NCI-H1694 treated with DMSO at 0.1 percent for 48 hours (cell line): ENCODE measurements around the gene ZCCHC7.
A peak's percentile ranks its signal among the peaks of the same experiment; 100 is the strongest.
"Not testable (repeated sequence)": the region's sequence is repeated elsewhere in the genome, so short reads cannot be mapped to it uniquely, and the experiment has no call there.

Experiments
- DNase-seq: peaks from one replicate; lab custom pipeline; 2025; lab: John Stamatoyannopoulos, UW

Gene ZCCHC7

DNA sequence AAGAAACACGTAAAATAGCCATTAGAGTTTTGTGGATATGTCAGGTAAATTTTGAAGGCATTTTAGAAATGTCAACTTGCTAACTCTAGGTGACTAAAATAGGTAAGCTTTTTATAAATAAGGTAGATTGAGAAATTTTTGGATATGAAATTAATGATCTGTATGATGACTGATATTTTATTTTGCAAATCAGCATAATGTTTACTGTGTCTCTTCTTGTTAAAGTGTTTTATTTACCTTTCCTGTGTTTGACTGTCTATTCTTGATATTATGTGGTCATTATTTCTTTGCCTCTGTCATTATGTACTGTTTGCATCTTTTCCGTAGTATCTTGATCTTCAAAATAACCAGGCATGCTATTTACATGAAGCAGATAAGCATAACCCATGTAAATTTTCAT, 58.4 kb downstream of the ZCCHC7 start:
- no peak for DNase-seq

DNA sequence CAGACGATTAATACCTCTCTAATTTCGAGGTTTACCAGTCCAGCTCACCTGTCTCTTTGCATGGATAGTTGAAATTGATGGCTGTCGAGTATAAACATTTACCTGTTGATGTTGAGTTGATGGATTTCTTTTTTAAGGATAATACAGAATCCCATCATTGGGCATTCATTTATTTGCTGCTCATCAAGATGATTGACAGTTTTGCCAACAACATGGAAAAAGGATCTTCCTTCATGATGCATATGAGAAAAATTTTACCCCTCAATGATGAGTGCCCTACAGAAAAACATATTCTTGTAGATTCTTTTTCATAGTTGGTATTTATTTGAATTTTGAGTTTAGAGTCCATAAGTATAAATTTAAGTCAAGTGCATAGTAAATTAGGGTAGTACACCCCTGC, 59.2 kb downstream of the ZCCHC7 start:
- DNase-seq, result no peak

DNA sequence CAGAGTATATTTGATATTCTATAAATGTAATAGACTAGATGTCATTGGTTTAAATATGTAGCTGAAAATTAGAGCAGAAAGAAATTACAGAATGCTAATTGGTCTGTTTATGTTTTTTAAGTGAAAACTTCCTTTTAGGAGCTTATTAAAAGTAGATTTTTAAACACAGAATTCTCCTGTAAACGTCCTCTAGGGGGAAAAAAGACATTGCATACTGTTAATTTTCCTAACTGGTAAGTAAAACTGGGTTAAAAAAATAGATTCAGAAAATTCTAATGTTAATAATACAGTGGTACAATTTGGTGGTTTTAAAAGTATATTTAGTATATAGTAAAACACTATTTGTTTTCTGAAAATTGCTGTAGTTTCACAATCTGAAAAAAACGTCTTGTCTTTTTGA, 59.8 kb downstream of the ZCCHC7 start:
- no peak for DNase-seq

DNA sequence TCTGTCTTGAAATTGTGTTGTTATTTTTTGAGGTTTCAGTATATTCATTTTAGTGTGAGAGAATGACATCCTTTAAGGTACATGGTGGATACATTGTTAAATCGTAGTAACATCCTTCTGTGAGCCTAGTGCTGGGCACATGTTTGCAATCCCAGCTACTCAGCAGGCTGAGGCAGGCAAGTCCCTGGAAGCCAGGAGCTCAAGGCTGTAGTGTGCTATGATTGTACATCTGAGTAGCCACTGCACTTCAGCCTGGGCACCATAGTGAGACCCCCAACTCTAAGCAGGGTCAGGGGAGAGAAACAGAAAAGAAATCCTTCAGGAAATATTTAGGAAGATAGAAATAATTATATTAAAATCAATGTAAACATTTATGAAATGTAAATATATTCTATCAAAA, 62.3 kb downstream of the ZCCHC7 start:
- DNase-seq, result no peak

DNA sequence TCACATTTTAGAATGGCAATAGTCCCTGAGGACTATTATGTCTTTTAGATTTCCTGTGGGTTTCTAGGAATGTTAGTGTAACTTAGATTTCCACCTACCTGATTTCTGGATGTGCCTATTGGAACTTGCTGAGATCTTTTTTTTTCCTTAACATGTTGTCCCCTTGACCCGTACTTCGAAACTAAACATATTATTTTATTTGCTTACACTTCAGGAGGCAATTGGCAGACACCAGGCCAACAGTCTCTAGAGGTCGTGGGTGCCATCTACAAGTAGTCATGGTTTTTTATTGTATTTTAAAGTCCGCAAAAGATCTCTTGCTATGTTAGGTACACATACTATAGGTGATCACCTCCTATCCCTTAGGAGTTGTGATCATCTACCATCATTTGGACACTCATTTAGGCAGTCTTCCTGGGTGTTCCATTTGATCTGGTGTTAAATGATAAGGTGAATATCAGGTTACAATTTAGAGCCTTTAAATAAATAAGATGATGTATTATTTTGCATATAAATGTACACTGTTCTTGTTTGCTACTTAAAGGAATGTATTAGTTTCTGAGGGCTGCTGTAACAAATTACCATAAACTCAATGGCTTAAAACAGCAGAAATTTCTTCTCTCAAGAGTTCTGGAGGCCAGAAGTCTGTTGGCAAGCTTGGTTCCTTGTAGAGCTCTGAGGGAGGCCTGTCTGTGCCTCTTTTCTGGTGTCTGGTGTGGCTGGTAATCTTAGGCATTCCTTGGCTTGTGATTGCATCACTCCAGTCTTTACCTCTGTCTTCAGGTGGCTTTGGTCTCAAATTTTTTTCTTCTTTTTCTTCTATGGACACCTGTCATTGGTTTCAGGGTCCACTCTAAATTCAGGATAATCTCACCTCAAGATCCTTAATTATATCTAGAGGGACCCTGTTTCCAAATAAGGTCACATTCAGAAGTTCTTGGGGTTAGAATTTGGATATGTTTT, 64.8 kb downstream of the ZCCHC7 start:
- DNase-seq, result no peak

DNA sequence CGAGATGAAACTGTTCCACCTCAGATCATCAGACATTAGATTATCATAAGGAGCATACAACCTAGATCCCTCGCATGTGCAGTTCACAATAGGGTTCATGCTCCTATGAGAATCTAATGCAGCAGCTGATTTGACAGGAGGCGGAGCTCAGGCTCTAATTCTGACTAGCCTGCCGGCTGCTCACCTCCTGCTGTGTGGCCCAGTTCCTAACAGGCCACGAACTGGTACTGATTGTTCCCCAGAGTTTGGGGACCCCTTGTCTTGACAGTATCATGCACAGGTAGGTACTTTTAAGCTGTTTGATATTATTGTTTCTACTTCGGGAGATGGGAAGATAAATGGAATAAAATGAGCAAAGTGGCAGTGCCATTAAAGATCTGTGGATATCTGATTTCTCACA, 66.9 kb downstream of the ZCCHC7 start:
- no peak for DNase-seq

DNA sequence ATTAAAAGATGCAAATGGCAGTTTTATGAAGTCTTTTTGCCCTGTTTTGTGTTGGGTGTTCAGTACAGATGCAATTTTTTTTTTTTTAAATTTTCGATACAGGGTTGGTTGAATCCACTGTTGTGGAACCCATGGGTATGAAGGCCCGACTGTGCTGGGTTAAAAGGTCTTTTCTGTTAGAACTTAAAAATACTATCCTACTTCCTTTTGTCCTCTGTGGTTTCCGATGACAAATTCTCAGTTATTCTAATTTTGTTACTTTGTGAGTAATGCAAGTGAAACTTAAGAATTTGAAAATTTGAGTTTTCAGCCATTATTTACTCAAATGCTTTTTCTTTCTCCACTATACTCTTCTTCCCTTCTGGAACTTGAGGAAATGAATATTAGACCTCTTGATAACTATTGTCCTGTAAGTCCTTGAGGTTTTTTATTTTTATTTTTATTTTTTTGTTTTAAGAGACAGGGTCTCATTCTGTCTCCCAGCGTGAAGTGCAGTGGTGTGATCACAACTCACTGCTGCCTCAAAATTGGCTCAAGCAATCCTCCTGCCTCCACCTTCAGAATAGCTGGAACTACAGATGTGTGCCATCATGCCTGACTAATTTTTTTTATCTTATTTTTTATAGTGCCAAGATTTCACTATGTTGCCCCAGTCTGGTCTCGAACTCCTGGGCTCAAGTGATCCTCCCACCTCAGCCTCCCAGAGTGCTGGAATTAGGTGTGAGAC, 67.5 kb downstream of the ZCCHC7 start:
- DNase-seq, result no peak

DNA sequence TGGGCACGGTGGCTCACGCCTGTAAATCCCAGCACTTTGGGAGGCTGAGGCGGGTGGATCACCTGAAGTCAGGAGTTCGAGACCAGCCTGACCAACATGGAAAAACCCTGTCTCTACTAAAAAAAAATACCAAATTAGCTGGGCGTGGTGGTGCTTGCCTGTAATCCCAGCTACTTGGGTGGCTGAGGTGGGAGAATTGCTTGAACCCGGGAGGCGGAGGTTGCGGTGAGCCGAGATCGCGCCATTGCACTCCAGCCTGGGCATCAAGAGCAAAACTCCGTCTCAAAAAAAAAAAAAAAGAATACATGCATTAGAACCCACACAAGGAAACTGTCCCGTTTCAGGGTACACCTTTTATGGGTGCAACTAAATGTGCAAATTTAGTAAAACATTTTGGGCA, 70.4 kb downstream of the ZCCHC7 start:
- DNase-seq, result not testable (repeated sequence)

DNA sequence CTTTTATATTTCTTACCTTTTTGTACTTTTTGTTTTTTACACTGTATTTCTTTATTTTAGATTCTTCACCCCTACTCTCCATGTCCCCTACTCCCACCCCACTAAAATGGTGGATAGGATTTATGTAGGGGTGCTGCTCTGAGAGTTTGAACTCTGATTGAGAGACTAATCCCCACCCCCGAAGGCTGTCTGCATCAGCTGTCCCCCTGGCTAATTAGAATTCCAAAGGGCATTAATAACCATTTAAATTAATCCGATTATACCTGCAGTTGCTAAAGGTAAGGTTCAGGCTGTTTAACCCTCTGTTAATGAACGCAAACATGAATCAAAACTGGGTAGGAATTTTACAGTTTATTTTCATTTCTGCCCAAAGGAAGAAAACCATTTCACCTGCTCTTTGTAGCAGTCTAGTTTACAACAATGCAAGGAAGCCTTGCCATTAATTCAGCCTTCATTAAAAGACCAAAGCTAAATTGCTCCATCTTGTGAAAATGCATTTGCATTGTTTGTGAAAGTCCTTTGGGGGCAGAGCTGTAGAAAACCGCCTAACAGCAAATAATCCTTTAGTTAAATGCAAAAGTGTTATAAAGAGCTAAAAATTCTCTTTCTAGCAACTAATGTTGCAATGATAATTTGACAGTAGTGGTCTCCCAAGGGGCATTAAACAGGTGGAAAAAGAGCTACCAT, 71.2 kb downstream of the ZCCHC7 start:
- no peak for DNase-seq

DNA sequence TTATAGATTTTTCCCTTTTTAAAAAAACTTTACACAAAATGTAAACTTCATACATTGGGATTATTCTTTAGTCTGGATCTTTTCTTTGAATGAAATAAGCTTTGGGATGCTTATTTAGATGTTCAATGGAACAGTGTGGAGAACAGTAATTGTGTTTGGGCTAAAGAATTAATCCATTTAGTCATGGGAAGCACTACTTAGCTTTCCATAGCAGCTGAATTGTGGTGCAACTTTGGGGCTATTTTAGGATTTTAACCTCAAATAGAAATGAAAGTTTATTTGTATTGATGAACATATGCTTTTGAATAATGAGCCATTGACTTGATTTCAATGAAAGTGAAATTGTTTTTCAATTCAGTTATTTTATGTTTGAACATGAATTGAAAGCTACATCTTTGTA, 72.4 kb downstream of the ZCCHC7 start:
- no peak for DNase-seq

DNA sequence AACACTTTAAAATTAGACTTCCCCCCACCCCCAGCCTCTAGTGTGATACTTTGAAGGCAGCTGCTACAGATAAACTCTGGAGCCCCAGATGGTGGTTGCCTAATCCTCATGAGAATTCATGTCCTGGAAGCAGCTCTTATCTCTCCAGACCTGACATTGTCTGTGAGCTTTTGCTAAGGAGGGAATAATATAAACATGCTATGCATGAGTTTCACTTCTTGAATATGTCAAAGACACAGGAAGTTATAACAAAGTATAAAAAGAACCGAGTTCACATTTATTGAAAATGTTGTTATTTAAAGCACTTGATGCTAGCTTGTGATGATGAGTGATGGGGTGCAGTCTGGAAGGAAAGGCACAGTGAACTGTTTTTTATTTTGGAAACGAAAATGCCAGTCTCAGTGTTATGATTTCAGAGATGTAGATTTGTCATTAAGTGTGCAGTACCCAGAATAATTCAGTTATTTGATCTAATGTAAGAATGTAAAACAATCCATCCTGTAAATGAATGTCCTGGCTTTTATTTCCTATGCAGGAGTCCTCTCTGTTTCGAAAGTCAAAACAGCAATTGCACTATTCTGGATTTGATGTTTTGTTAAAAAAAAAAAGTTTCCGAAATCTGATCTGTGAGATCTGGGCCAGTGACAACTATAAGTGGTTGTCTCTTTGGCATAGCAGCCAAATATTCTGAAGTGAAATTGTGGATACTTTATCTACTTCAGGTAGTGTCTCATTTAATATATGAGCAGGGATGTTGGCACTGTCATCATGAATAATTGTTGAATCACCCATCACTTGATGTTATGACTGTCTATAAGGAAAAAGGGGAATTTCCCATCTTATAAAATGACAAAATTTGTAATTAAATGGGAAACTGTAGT, 77.0 kb downstream of the ZCCHC7 start:
- peak; percentile 26 for DNase-seq

DNA sequence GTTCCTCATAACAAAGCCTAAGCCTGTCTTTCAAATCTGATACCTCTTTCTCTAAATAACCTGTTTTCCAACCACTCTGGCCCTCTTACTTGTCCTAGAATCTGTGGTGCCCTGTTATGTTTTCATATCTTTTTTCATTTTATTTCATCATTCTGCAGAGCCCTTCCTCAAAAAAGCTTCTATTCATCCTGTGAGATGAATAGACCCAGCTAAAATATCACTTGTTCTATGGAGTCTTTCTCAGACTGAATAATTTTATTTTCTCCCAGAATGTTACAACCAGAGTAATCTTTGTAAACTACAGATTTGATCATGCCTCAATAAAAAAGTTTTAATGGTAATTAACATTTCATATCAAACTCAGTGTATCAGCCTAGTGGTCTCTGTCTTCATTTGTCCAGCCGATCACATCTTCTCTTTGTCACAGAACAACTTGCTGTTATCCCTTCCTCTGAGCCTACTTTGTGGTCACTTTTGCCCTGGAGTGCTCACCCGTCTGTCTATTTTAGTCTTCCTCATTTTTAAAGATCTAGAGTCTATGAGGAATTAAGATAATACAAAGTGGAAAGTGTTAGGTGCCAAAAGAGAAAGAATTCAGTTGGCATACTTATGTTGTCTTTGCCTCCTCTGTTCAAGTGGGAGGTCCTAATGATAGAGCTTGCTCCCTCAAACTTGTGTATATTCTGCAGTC, 77.8 kb downstream of the ZCCHC7 start:
- no peak for DNase-seq

DNA sequence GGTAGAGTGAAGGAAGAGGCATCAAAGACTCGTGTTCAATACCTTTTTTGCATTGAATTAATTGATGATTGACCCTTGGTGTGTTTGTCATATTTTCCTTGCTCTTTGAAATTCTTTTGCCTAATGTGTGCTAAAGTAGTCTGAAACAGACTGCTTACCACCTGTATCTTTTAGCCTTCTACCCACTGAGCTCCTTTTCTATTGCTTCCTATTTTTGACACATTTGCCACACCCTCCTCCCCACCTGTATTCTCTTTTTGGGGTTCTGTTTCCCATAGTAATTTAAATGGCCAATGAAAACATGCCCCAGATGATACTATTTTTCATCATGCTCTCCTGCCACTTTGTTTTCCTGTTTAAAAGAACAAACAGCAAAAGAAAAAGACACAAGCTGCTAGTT, 78.5 kb downstream of the ZCCHC7 start:
- DNase-seq, result no peak

DNA sequence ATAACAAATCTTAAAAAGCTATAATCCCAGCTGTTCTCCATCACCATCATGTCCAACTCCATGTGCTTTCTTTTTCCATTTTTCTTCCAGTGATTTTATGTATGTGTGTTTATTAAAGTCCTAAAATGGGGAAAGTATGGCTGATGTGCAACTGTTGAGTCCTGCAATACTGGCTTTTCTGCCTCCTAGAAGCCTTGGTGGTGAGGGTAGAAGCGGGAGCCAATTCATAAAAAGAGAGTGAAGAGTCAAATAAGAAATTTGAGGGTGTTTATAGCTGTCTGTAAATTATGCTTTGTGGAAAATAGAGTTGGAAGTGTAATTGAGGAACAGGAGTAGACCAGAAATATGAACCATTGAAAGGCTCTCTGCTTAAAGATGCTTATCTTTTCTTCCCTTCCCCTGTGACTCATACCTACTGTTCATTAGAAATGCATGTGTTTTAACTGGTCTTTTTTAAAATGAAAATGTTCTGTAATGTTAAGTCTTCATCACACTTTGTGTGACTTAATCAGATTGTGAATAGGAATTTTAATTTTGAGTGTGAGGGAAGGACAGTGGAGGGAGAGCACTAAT, 80.1 kb downstream of the ZCCHC7 start:
- no peak for DNase-seq

DNA sequence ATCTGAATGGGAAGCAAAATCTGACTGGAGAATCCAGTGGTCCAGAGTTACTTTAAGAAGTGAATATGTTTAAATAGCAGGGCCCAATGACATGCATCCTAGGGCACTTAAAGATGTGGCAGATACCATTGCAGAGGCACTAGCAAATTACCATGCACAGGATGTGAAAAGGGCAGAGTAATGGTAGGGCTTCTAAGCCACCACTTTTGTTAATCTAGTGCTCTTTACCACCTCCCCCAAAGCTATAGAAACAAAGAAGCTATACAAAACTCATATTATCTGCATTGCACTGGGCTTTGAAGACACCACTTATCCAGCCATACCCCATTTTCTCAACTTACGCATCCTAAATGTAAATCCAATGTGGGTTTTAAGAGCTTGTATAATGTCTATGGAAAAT, 81.2 kb downstream of the ZCCHC7 start:
- DNase-seq, result no peak

DNA sequence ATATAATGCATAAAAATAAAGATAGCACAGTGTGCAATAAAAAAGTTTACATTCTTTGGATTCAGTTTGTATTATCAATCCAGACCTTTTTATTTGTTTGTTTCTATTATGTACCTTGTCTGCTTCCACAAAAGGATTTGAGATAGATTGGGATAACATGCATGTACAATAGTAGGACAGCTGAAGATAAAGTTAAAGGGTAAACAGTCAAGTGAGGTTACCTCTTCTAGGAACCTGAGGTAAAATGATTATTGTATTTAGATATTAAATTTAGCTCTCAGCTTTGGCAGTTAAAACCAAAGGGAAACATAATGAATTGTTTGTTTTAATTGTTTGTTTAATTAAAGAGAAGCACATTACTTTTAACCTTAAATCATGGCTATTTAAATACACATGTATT, 81.7 kb downstream of the ZCCHC7 start:
- no peak for DNase-seq

DNA sequence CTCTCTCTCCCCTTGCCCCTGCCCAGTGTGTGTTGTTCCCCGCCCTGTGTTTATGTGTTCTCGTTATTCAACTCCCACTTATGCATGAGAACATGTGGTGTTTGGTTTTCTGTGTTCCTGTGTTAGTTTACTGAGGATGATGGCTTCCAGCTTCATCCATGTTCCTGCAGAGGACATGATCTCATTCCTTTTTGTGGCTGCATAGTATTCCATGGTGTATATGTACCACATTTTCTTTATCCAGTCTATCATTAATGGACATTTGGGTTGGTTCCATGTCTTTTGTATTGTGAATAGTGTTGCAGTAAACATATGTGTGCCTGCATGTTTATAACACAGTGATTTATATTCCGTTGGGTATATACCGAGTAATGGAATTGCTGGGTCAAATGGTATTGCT, 83.1 kb downstream of the ZCCHC7 start:
- DNase-seq, result not testable (repeated sequence)

DNA sequence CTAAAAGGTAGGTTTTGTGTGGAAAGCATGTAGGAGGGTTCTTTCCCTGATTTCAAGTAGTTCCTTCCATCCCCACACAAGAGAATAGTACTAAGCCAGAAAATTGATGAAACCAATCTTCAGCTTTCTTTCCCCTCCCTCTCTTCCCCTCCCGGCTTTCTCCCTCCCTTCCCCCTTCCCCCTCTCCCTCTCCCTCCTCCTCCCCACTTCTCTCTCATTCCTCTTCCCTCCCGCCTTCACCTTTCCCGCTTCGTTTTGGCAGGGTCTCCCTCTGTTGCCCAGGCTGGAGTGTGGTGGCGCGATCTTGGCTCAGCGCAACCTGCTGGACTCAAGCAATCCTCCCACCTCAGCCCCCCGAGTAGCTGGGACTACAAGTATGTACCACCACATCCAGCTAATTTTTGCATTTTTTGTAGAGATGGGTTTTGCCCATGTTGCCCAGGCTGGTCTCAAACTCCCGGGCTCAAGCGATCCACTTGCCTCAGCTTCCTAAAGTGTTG, 85.8 kb downstream of the ZCCHC7 start:
- no peak for DNase-seq

DNA sequence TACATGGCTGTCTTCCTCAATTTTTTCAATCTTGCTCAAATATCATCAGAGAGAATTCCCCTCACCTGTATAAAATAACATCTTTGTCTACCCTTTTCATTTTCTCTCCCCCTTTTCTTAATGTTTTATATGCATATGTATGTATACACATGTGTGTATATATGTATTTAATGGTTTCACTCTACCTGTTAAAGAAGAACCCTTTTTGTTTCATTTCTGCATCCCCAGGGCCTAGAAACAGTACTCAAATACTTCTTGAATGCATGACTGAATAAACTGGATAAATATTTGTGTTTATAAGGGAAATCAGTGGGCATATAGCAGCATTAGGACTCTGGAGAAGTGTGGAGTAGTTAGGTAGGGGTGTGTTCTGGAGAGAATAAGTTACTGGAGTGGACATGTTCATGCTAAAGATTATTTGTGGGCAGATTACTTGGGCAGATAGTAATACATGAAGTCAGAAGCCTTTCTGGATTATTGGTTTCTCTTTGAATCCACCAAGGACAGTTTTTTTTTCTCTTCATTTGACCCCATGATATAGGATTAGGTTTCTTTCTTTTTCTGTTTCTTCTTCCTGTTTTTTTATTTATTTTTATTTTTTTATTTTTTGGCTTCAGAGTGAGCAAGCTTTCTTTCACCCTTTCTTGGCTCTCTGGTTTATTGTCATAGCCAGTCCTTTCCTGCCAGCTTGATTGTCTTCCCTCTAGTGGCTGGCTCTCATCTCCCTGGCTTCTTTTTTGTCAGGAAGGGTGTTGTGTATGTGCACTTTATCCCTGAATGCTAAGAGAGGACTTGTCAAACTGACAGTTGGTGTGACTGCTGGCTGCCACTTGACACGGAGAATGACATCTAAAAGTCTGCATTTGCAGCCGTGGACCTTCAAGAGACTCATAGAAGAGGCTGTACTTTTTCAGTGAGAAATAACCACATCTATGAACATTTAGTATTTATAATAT, 89.3 kb downstream of the ZCCHC7 start:
- DNase-seq, result no peak
